Measurements from ENCODE around the gene ZDHHC24.
A peak's percentile ranks its signal among the peaks of the same experiment; 100 is the strongest.
"Not testable (repeated sequence)": the region's sequence is repeated elsewhere in the genome, so short reads cannot be mapped to it uniquely, and the experiment has no call there.

ZDHHC24 gene

DNA sequence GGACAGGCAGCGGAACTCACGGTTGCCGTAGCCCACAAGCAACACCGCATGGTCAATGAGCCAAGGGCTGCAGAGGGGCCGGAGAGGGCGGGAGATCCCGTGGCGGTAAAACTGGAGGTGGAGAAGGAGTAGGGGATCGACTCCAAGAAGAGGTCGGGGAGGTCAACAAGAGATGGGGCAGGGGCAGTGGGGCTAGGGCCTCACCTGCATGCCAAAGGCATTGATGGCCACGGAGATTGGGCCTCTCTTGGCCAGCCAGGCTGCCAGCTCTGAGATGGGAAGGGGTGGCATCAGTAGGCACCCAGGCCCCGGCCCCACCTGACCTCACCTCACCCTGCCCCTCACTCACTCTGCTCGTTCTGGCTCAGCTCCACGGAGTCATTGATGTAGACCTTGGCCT lies 18.7 kb upstream of the ZDHHC24 start:
- no peak for DNase-seq

- DNase-seq = no peak
These were observed 18.0 kb upstream of the ZDHHC24 start for GRCh38 chr11:66563832-66564231.

DNA sequence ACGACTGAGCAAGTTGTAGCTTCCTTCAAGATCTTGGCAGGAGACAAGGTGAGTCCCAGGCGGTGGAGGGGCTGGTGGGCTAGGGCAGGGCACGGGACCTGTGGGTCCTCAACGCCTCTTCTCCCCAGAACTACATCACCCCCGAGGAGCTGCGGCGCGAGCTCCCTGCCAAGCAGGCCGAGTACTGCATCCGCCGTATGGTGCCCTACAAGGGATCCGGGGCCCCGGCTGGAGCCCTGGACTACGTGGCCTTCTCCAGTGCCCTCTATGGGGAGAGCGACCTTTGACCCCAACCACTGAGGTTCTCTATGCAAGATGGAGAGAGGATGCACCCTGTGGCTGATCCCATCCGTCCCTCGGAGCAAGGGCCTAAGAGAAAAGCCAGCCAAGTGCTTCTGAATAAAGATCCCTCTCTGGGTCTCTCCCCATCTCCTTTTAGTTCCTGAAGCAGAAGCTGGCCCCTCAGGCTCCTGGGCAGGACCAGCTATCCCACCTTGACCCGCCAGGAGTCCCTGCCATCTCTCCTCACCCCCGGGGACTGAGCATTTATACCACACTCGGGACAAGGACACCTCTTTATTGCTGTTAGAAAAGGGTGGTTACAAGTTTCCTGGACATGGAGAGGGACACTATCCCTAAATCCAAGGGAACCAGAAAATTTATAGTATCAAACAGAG lies 17.2 kb upstream of the ZDHHC24 start:
- no peak for DNase-seq

GRCh38 chr11:66562275-66562674 lies 16.4 kb upstream of the ZDHHC24 start:
- no peak for DNase-seq

DNA sequence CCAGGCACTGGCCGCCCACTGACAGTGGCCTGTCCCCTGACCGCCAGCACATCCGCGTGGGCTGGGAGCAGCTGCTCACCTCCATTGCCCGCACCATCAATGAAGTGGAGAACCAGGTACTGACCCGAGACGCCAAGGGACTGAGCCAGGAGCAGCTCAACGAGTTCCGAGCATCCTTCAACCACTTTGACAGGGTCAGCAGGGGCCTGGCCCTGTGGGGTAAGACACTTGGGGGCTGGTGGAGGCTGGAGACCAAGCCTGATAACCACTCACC lies 16.1 kb upstream of the ZDHHC24 start:
- no peak for DNase-seq

DNA sequence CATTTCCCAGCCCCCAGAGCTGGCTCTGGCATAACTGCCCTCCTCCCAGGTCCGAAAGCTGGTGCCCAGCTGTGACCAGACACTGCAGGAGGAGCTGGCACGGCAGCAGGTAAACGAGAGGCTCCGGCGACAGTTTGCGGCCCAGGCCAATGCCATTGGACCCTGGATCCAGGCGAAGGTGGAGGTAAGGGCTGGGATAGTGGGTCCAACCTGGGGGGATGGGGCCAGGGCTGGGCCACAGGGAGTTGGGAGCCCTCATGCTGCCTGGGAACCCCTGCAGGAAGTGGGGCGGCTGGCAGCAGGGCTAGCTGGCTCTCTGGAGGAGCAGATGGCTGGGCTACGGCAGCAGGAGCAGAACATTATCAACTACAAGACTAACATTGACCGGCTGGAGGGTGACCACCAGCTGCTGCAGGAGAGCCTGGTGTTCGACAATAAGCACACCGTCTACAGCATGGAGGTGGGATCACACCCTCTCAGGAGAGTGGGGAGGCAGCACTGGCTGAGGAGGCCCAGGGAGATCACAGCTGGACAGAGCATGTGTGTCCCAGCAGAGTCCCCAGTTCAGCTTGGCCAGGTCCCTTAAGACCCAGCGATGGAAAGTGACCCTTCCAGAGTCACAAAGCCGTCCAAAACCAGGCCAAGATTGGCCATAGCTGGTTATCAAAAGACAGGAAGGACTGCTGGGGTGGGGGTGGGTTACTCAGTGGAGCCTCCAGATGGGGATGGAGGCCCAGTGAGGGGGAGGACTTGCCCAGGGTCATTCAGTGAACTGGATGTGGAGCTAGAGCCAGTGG lies 15.5 kb upstream of the ZDHHC24 start:
- no peak for DNase-seq

DNA sequence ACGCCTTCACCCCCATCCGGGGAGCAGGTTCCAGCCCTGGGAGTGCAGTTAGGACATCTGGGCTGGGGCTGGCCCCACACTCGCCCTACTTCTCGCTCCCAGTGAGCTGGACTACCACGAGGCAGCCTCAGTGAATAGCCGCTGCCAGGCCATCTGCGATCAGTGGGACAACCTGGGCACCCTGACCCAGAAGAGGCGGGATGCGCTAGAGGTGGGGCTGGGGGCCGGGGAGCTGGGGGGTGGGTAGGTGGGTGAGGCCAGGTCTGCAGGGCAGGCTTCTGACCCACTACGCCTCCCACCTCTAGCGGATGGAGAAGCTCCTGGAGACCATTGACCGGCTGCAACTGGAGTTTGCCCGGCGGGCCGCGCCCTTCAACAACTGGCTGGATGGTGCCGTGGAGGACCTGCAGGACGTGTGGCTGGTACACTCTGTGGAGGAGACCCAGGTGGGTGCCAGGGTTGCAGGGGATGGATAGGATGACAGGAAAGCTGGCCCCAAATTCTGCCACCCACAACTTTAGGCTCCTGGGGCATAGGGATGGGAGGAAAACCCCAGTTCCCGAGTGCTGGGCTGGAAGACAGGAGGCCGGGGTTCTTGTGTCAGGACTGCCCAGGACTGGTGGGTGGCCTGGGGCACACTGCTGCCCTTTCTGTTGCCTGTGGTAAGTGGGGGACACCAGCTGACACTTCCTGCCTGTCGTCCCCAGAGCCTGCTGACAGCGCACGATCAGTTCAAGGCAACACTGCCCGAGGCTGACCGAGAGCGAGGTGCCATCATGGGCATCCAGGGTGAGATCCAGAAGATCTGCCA lies 14.2 kb upstream of the ZDHHC24 start:
- no peak for DNase-seq

GRCh38 chr11:66559142-66559865 lies 13.5 kb upstream of the ZDHHC24 start:
- peak in 4 of 6 experiments; percentile 8 to 35 (median 20) for DNase-seq

GRCh38 chr11:66557733-66558326 lies 12.0 kb upstream of the ZDHHC24 start:
- DNase-seq = no peak

DNA sequence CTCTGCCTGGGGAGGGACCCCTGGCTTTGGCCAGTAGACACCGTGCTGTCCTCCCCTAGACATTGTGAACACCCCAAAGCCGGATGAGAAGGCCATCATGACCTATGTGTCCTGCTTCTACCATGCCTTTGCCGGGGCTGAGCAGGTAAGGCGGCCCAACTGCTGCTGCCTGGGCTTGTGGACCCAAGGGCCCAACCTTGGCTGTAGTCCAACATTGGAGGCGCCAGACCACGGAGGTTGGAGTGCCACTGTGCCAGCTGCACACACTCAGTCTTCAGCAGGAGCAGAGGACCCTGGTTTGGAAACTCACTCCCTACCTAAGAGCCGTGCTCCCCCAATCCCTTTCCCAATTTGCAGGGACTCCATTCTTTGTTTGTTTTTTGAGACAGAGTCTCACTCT lies 10.2 kb upstream of the ZDHHC24 start:
- DNase-seq = no peak

- no peak for DNase-seq
These were observed 9.6 kb upstream of the ZDHHC24 start for GRCh38 chr11:66555416-66555815.

GRCh38 chr11:66554602-66555001 lies 8.8 kb upstream of the ZDHHC24 start:
- no peak for DNase-seq

- DNase-seq = no peak
These were observed 5.0 kb upstream of the ZDHHC24 start for GRCh38 chr11:66550887-66551286.

- DNase-seq = no peak
These were observed 3.8 kb upstream of the ZDHHC24 start for GRCh38 chr11:66549696-66550095.

- DNase-seq = no peak
These were observed 3.2 kb upstream of the ZDHHC24 start for GRCh38 chr11:66548774-66549630.

DNA sequence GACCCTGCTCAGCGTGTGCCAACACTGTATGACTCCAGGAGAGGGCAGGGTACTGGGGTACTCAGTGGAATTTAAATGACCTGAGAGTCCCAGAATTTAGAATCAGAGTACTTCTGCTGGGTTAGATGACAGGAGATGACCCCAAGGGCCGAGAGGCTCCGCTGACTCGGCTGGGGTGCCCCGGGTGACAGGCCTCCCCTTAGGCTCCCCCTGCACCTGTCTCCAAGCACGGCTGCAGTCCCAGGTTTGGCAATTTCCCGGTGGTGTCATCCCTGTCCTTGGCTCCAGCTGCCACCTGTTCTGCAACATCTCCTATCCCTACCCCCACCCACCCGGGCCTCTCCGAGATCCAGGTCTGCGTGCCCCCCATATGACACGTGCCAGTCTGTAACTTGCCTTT lies 2.2 kb upstream of the ZDHHC24 start:
- DNase-seq = no peak

GRCh38 chr11:66547662-66548009 lies 1.8 kb upstream of the ZDHHC24 start:
- DNase-seq = no peak

DNA sequence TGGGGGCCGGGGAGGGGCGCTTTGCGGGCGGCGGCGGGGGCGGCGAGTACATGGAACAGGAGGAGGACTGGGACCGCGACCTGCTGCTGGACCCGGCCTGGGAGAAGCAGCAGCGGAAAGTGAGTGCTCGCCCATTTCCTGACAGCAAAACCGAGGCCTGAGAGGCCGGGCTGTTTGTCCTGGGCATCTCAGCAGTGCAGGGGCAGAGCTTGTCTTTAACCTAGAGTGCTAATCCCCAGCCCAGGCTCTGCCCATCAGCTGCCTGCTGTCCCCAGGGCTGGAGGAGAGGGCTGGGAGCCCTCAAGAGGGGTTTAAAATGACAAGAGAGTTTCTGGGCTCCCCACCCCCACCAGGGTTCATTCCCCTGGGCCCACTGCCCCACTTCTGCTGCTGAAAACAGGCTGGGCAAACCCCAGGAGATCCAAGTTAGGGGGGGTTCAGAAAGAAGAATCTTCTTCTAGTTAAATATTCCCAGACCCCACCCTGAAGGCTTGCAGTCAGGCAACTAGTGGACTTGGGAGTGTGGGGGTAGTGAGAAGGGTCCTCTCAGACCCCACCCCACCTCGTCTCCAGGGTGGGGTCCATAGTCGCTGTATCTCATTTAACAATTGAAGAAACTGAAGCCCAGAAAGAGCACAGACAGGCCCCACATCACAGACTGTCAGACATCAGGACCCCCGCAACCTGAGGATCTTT lies 1.3 kb upstream of the ZDHHC24 start:
- DNase-seq = no peak

- DNase-seq = no peak
These were observed 619 bp upstream of the ZDHHC24 start, which contains the start of gene ACTN3 for GRCh38 chr11:66546368-66546965. ACTN3 (plus strand) TSS chr11:66546903; CDS start chr11:66546938, 35 bp downstream.

DNA sequence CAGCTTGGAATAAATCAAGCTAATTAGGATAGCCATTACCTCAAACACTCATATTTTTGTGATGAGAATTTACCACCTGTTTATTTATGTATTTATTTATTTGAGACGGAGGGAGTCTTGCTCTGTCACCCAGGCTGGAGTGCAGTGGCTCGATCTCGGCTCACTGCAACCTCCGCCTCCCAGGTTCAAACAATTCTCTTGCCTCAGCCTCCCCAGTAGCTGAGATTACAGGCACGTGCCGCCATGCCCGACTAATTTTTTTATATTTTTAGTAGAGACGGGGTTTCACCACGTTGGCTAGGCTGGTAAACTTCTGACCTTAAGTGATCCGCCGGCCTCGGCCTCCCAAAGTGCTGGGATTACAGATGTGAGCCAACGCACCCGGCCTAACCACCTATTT lies 896 bp downstream of the ZDHHC24 start:
- DNase-seq = not testable (repeated sequence)
